AG04449 (cell line): ENCODE results near the gene PTPRQ.
"Not testable (repeated sequence)": the region's sequence is repeated elsewhere in the genome, so short reads cannot be mapped to it uniquely, and the experiment has no call there.

Experiments used
- CTCF ChIA-PET: fragments of 350-600 bp; formaldehyde crosslinking; extraction: SDS; loops from one replicate; lab custom pipeline; 2021; ENCODE audit warnings: antibody characterized with exemption; lab: Yijun Ruan, JAX
- POLR2A ChIA-PET: fragments of 400-600, 350-600 bp; formaldehyde crosslinking; extraction: SDS; loops from one replicate; lab custom pipeline; 2020; ENCODE audit warnings: antibody characterized with exemption, inconsistent platforms; lab: Yijun Ruan, JAX
- DNase-seq: peaks from one replicate; pipeline ENCODE4 v3.0.0-alpha.2; 2010; ENCODE audit warnings: low read depth, low spot score
- H3K4me3 ChIP-seq: 2 replicates; pipeline ENCODE4 v1.5.1; 2011; ENCODE audit warnings: low read depth, mild to moderate bottlenecking, control low read depth, low read length
- CTCF ChIP-seq: IDR thresholded peaks from one replicate; pipeline ENCODE4 v1.5.1; 2011; ENCODE audit warnings: mild to moderate bottlenecking, moderate library complexity, low read length, control low read depth, inconsistent platforms; ENCODE audit not compliant: insufficient read depth; ENCODE audit errors: missing control alignments

Gene PTPRQ

GRCh38 chr12:80472911-80473500, 29.0 kb downstream of the PTPRQ start:
- ChIA-PET CTCF (interaction anchor here (0.6 to 5.0 kb wide), 24 partner anchors 11 to 502 kb away, joined by 3 to 34 read pairs (median 4); no protein-coding TSS in a partner anchor), POLR2A (no interaction called here)
- peak; percentile 35 for TF ChIP-seq CTCF
- peak; percentile 40 for DNase-seq
- H3K4me3 ChIP-seq, result no peak overlapping the region

DNA sequence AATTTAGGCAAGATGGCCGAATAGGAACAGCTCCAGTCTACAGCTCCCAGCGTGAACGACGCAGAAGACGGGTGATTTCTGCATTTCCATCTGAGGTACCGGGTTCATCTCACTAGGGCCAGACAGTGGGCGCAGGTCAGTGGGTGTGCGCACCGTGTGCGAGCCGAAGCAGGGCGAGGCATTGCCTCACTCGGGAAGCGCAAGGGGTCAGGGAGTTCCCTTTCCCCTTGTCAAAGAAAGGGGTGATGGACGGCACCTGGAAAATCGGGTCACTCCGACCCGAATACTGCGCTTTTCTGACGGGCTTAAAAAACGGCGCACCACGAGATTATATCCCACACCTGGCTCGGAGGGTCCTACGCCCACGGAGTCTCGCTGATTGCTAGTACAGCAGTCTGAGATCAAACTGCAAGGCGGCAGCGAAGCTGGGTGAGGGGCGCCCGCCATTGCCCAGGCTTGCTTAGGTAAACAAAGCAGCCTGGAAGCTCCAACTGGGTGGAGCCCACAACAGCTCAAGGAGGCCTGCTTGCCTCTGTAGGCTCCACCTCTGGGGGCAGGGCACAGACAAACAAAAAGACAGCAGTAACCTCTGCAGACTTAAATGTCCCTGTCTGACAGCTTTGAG, 33.6 kb downstream of the PTPRQ start:
- H3K4me3 ChIP-seq, DNase-seq, CTCF ChIA-PET, POLR2A ChIA-PET: not testable (repeated sequence)

DNA sequence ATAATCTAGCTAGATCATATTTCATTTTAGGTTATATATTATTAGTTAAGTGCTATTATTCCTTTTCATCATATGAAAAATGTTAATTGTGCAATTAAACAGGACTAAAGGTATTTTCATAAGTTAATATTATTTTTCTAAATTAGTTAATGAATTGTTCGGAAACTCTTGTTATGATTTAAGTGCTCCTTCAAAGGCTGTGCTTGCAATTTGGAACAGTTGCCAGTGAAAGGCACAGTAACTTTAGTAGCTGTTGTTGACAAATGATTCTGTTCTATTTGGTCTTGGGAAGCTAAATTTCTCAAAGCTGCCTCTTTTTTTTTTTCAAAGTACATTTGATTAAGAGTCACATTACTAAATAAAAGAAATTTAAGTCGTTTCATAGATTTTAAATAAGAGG, 40.7 kb downstream of the PTPRQ start:
- no peak for TF ChIP-seq CTCF
- no peak for DNase-seq
- POLR2A ChIA-PET, result no interaction called here
- H3K4me3 ChIP-seq, result no peak overlapping the region
- CTCF ChIA-PET, result no interaction called here

GRCh38 chr12:80485222-80485987, 41.4 kb downstream of the PTPRQ start:
- CTCF ChIA-PET, result no interaction called here

DNA sequence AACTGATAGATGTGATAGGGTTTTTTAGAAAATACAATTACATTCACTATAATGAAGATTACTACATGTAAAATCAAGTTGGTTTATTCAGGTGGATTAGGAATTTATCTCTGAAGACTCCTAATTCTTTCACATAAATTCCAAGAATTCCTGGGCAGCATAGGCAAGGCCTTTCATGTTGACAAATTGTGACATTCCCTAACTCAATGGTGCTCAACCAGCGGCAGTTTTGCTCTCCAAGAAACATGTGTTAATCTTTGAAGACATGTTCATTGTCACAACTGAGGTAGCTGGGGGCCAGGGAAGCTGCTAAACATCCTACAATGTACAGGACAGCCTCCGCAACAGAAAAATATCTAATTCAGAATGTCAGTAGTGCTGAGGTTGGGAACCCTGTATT, 46.3 kb downstream of the PTPRQ start:
- TF ChIP-seq CTCF, result no peak
- ChIA-PET POLR2A (no interaction called here), CTCF (no interaction called here)
- no peak for DNase-seq
- H3K4me3 ChIP-seq, result no peak overlapping the region

More at GRCh38 chr12:80485222-80485987, 41.4 kb downstream of the PTPRQ start:
- no peak overlapping the region for H3K4me3 ChIP-seq
- no peak for DNase-seq
- POLR2A ChIA-PET, result no interaction called here
- no peak for TF ChIP-seq CTCF

- ChIA-PET CTCF (no interaction called here), POLR2A (no interaction called here)
- no peak for TF ChIP-seq CTCF
Observed at GRCh38 chr12:80491166-80491565, 47.1 kb downstream of the PTPRQ start.

More at GRCh38 chr12:80491166-80491565, 47.1 kb downstream of the PTPRQ start:
- H3K4me3 ChIP-seq, result no peak overlapping the region
- DNase-seq, result no peak
